K562 (cell line): ENCODE measurements around the gene ASAH2.

Experiments used
- ATF7 ChIP-seq: fragments of 450-650 bp; IDR thresholded peaks from 2 replicates; pipeline ENCODE4 v1.7.1; 2014; ENCODE audit warnings: mild to moderate bottlenecking, moderate library complexity
- BCLAF1 ChIP-seq, 2 experiments: fragments of 450-650 bp in 1 of 2; IDR thresholded peaks; 2 replicates each; pipeline ENCODE4 v1.6.1; 2011 to 2017; ENCODE audit warnings: low read depth in 2 of 2, antibody characterized with exemption in 1 of 2, borderline replicate concordance in 1 of 2, low read length in 1 of 2, mild to moderate bottlenecking in 1 of 2, mixed read lengths in 1 of 2; ENCODE audit not compliant: control insufficient read depth in 1 of 2
- CHD2 ChIP-seq: IDR thresholded peaks from 2 replicates; pipeline ENCODE4 v1.6.1; 2011; ENCODE audit warnings: low read depth, low read length
- CTCF ChIP-seq, 3 experiments: IDR thresholded peaks in 2 of 3; conservative IDR thresholded peaks in 1 of 3; 2 replicates each; pipeline ENCODE4 v1.5.1; 2011 to 2012; ENCODE audit warnings: low read length in 3 of 3, mild to moderate bottlenecking in 3 of 3, control low read depth in 2 of 3, improper control_type of control experiment in 1 of 3, inconsistent platforms in 1 of 3, low read depth in 1 of 3, mixed read lengths in 1 of 3, moderate library complexity in 1 of 3; ENCODE audit not compliant: insufficient read depth in 2 of 3
- EP300 ChIP-seq: IDR thresholded peaks from 2 replicates; pipeline ENCODE4 v1.6.1; 2012; ENCODE audit warnings: low read length, improper control_type of control experiment
- GABPB2 ChIP-seq: fragments of 250-450 bp; sonication (Bioruptor Pico); conservative IDR thresholded peaks from 2 replicates; pipeline ENCODE4 v1.5.1; 2021; ENCODE audit warnings: mild to moderate bottlenecking
- HDGF ChIP-seq: fragments of 450-650 bp; IDR thresholded peaks from 2 replicates; pipeline ENCODE4 v1.6.1; 2016
- NFE2 ChIP-seq: IDR thresholded peaks from 2 replicates; pipeline ENCODE4 v1.6.1; 2014; ENCODE audit warnings: antibody characterized with exemption, low read depth
- NFYB ChIP-seq: IDR thresholded peaks from 2 replicates; pipeline ENCODE4 v1.6.1; 2011; ENCODE audit warnings: mild to moderate bottlenecking, moderate library complexity; ENCODE audit not compliant: insufficient read length; ENCODE audit errors: extremely low read depth
- RAD21 ChIP-seq, 2 experiments: fragments of 250-450 bp in 1 of 2; fragments of 450-650 bp in 1 of 2; sonication (Bioruptor Pico) in 1 of 2; formaldehyde crosslinking in 1 of 2; IDR thresholded peaks in 1 of 2; conservative IDR thresholded peaks in 1 of 2; 2 replicates each; pipeline versions ENCODE4 v1.4.0 to v1.8.0; 2020 to 2022; ENCODE audit warnings: mild to moderate bottlenecking in 2 of 2, moderate library complexity in 1 of 2
- REST ChIP-seq, 2 experiments: fragments of 450-650 bp; formaldehyde crosslinking in 1 of 2; IDR thresholded peaks; 2 replicates each; pipeline versions ENCODE4 v1.4.0 to v1.6.1; 2014 to 2020; ENCODE audit warnings: mild to moderate bottlenecking in 2 of 2, borderline replicate concordance in 1 of 2, low read depth in 1 of 2
- ZNF140 ChIP-seq: fragments of 250-450 bp; sonication (Bioruptor Pico); IDR thresholded peaks from 2 replicates; pipeline ENCODE4 v1.8.0; 2021; ENCODE audit warnings: moderate library complexity, mild to moderate bottlenecking, inconsistent platforms
- ZNF398 ChIP-seq: fragments of 250-450 bp; sonication (Bioruptor Pico); IDR thresholded peaks from 2 replicates; pipeline ENCODE4 v1.8.0; 2021; ENCODE audit warnings: moderate library complexity, mild to moderate bottlenecking, inconsistent platforms

GRCh38 chr10:50231515-50232260 is 19.6 kb downstream of the ASAH2 start:
- no peak for TF ChIP-seq ATF7
- TF ChIP-seq RAD21 (CRISPR knock-in tag; conservative IDR thresholded peaks at IDR 0.05 in 1 of 2, IDR thresholded peaks at IDR 0.05 in 1 of 2): no peak
- no peak for TF ChIP-seq ZNF140 (CRISPR knock-in tag)
- no peak for TF ChIP-seq CTCF (IDR thresholded peaks at IDR 0.05 in 2 of 3, conservative IDR thresholded peaks at IDR 0.05 in 1 of 3; ENCODE audit: insufficient read depth in 2 of 3, low read depth in 1 of 3, low read length in 3 of 3)
- TF ChIP-seq ZNF398: no peak
- TF ChIP-seq HDGF: no peak
- TF ChIP-seq EP300: no peak
- TF ChIP-seq CHD2: no peak
- no peak for TF ChIP-seq REST (IDR thresholded peaks at IDR 0.05; ENCODE audit: borderline replicate concordance)
- TF ChIP-seq REST (CRISPR knock-in tag; IDR thresholded peaks at IDR 0.05; ENCODE audit: low read depth): no peak
- TF ChIP-seq NFE2: no peak
- TF ChIP-seq BCLAF1 (IDR thresholded peaks at IDR 0.05; ENCODE audit: borderline replicate concordance in 1 of 2, control insufficient read depth in 1 of 2, low read depth in 2 of 2, low read length in 1 of 2): no peak
- no peak for TF ChIP-seq NFYB
- no peak for TF ChIP-seq GABPB2 (CRISPR knock-in tag)
